HK-2 (cell line): ENCODE results near the gene DPAGT1.
A peak's percentile ranks its signal among the peaks of the same experiment; 100 is the strongest.

ENCODE experiments used
- DNase-seq: peaks from one replicate; pipeline ENCODE4 v3.0.0-alpha.2; 2018; ENCODE audit not compliant: unreplicated experiment

DPAGT1 gene

DNA sequence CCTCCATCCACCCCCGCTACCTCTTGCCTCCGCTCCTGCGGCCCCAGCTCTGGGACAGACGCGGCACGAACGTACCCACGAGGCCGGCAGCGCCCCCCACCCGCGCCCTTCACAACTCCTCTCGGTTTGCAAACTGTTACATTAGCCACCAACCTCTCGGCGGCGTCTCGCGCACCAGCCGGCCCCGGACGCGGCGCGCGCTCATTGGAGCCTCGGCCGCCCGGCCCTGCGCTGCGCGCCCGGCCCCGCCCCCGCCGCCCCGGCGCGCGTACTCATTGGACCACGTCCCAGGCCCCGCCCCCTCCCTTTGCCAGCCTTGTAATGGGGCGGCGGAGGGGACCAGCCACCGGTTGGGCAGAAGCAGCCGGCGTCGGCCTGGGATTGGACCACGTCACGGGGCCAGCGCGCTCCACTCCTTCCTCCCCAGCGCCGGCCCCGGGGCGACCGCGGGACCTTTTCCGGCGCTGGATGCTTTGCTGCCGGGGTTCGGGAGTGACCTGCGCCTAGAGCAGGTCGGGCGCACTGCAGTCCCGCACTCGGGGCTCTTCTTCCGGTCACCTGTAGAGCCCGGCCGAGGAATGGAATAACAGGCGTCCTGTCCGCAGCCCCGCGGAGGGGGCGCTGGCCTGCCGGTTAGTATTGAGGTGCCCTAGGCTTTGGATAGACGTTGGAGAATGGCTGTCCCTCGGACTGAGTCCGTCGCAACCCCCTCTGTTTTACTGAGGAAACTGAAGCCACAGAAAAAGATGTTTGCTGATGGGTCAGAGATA, 44.5 kb downstream of the DPAGT1 start, which contains the start of gene HYOU1:
Gene HYOU1, minus strand, starts transcription at position 206 of the 770 bp plus-strand sequence. CDS start 1,045 bp downstream, outside the sequence.
- DNase-seq: peak; percentile 94

DNA sequence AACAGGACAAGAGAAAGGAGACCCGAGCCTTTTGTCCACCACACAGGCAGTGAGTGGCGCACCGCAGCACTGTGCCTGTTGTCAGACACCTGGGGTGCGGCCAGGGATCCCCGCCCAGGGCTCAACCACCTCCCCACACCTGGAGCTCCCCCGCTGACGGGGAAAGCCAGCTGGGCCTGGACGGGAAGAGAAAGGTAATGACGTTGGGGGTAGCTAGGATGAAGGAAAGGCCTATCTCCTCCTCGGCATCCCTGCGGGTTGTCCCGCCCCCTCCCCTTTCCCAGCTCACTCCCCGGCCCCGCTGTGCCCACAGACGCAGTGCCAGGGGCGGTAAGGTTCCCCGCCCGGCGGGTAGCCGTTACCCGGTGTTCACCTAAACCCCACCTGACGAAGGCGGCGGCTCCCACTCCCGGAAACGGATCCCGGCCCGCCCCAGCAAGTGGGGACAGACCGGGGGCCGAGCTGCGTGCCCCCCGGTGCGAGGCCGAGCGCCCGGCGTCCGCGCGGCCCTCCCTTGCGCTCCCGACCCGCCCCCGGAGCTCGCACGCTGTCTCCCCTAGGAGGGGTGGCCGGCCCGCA, 45.1 kb downstream of the DPAGT1 start:
- no peak for DNase-seq

- peak; percentile 13 for DNase-seq
Measured at GRCh38 chr11:119055901-119056300, 45.8 kb downstream of the DPAGT1 start.

DNA sequence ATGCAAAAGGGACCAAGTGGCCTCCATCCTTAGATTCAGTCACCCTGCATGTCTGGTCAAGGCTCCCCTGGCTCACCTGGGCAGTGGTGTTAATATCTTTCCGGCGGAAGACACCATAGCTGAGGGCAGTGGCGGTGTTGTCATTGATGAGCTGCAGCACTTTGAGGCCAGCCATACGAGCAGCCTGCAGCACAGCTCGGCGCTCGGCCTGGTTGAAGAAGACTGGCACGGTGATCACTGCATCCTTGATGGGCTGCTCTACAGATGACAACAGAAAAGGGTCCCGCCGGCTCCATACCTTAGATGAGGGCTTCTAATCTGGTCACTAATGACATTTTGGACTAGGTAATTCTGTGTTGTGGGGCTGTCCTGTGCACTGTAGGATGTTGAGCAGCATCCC, 47.2 kb downstream of the DPAGT1 start:
- no peak for DNase-seq

DNA sequence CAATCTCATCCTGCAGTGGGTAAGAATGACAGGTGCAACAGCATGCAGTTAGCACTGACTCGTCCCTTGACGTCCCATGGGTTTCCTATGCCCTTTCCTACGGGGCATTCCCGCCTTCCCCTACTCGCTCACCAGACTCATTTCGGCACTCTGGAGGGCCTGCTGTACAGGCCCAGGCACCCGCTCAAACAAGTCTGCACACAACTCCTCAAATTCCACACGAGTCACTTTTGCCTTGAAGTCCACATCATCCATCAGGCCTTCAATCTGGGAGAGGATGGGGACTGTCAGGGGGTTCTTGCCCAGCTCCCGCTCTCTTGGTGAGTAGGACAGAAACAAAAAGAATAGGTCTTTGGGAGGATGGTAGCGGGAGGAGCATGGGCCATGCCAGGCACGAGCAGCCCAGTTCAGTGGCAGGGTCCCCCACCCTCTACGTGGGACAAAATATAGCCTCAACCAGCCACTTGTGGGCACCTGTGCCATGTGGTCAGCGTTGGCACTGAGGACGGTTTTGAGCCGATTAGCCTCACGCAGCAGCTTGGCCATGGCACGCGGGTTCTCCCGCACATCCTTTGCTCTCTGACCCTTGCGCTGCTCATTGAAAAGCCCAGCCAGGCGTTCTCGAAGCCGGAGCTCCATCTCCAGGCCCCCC, 49.4 kb downstream of the DPAGT1 start:
- no peak for DNase-seq

GRCh38 chr11:119051440-119052162, 50.1 kb downstream of the DPAGT1 start:
- DNase-seq: no peak

DNA sequence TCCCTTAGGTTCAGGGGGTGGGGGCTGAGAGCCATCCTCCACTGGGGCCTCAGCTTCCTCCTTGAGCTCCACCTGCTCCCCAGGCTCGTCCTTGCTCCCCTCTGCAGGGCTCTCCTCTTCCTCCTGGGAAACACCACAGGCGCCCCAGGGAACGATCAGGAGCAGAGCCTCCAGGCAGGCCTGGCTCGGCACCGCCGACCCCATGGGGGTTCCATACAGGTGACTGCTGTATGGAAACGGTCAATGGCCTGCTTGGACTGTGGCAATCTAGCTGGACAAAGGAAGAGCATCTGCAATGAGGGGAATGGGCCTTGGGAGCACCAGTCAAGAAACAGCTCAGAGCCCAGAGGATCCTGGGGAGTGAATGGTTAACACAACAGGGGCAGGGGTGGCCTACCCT, 52.6 kb downstream of the DPAGT1 start:
- DNase-seq: no peak

DNA sequence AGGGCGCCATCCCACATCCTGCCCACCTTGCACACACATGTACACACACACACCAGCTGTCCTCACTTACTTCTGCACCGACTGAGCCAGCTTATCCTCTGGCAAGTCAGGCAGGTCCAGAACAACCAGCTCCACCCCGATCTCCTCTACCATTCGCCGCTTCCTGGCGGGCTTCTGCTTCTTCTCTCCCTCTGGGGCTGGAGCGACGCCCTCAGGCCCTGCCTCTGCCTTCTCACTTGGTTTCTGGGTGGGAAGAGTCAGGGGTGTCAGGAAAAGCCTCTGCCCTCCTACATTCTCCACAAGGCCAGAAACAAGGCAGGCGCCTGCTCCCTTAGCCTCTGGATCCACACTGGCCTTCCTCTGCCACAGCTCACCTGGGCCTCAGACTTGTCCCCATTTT, 53.0 kb downstream of the DPAGT1 start:
- no peak for DNase-seq

GRCh38 chr11:119047205-119047604, 54.4 kb downstream of the DPAGT1 start:
- DNase-seq: no peak
